Subcutaneous abdominal adipose tissue (tissue), 5 donors: Measurements from ENCODE around the gene TUBA3C.

ENCODE experiments used
- H3K27ac ChIP-seq: one replicate; pipeline ENCODE4 v1.7.0; 2013; ENCODE audit warnings: low read depth, mild to moderate bottlenecking, inconsistent platforms, low read length, moderate library complexity
- H3K27me3 ChIP-seq, 5 donors: one replicate each; pipeline ENCODE4 v1.7.0; 2013; ENCODE audit warnings: low read length in 5 of 5, inconsistent platforms in 1 of 5; ENCODE audit not compliant: control insufficient read depth in 5 of 5, insufficient read depth in 4 of 5
- H3K36me3 ChIP-seq, 5 donors: one replicate each; pipeline ENCODE4 v1.7.0; 2013; ENCODE audit warnings: low read length in 5 of 5; ENCODE audit not compliant: control insufficient read depth in 5 of 5, insufficient read depth in 5 of 5
- H3K4me1 ChIP-seq, 5 donors: one replicate each; pipeline ENCODE4 v1.7.0; 2013; ENCODE audit warnings: low read length in 5 of 5, mild to moderate bottlenecking in 3 of 5, moderate library complexity in 1 of 5; ENCODE audit not compliant: control insufficient read depth in 5 of 5, insufficient read depth in 5 of 5
- H3K4me3 ChIP-seq, 5 donors: one replicate each; pipeline ENCODE4 v1.7.0; 2013; ENCODE audit warnings: low read length in 5 of 5, low read depth in 1 of 5
- H3K9ac ChIP-seq, 5 donors: one replicate each; pipeline ENCODE4 v1.7.0; 2013; ENCODE audit warnings: low read length in 5 of 5, mild to moderate bottlenecking in 4 of 5, moderate library complexity in 3 of 5
- H3K9me3 ChIP-seq, 5 donors: one replicate each; pipeline ENCODE4 v1.7.0; 2013; ENCODE audit warnings: low read length in 5 of 5; ENCODE audit not compliant: control insufficient read depth in 5 of 5
- donor health status: healthy.
- donor health status: healthy.
- donor health status: healthy.
- donor health status: healthy.
- donor health status: healthy.

TUBA3C gene

GRCh38 chr13:19169496-19169895, 12.1 kb downstream of the TUBA3C start:
- H3K4me1 ChIP-seq = no peaks in the 10 kb centered on the region
- peaks cover 0 to 6% (median 0%) of the 10 kb centered on the region in 5 donors for H3K9me3 ChIP-seq
- H3K9ac ChIP-seq = no peak overlapping the region

GRCh38 chr13:19161308-19161707, 20.3 kb downstream of the TUBA3C start:
- peaks cover 0 to 20% (median 13%) of the 10 kb centered on the region in 5 donors for H3K9me3 ChIP-seq
- no peak overlapping the region for H3K9ac ChIP-seq
- no peaks in the 10 kb centered on the region for H3K36me3 ChIP-seq
- H3K27me3 ChIP-seq = no peaks in the 10 kb centered on the region
- H3K4me3 ChIP-seq = no peak overlapping the region
- no peaks in the 10 kb centered on the region for H3K4me1 ChIP-seq
- H3K27ac ChIP-seq = no peak overlapping the region

More at GRCh38 chr13:19169496-19169895, 12.1 kb downstream of the TUBA3C start:
- H3K27ac ChIP-seq = no peak overlapping the region
- H3K4me3 ChIP-seq = no peak overlapping the region
- H3K36me3 ChIP-seq = no peaks in the 10 kb centered on the region
- no peaks in the 10 kb centered on the region for H3K27me3 ChIP-seq

GRCh38 chr13:19159761-19160420, 21.7 kb downstream of the TUBA3C start:
- no peak overlapping the region for H3K27ac ChIP-seq
- H3K36me3 ChIP-seq = no peaks in the 10 kb centered on the region
- no peak overlapping the region for H3K9ac ChIP-seq
- no peaks in the 10 kb centered on the region for H3K27me3 ChIP-seq
- no peaks in the 10 kb centered on the region for H3K4me1 ChIP-seq
- peaks cover 0 to 17% (median 13%) of the 10 kb centered on the region in 5 donors for H3K9me3 ChIP-seq
- no peak overlapping the region for H3K4me3 ChIP-seq

- peaks cover 0 to 14% (median 10%) of the 10 kb centered on the region in 5 donors for H3K9me3 ChIP-seq
- H3K27ac ChIP-seq = no peak overlapping the region
- H3K36me3 ChIP-seq = no peaks in the 10 kb centered on the region
- H3K27me3 ChIP-seq = no peaks in the 10 kb centered on the region
- no peak overlapping the region for H3K9ac ChIP-seq
- no peak overlapping the region for H3K4me3 ChIP-seq
- H3K4me1 ChIP-seq = no peaks in the 10 kb centered on the region
Observed at GRCh38 chr13:19159181-19159580, 22.4 kb downstream of the TUBA3C start.

GRCh38 chr13:19158526-19159174, 23.0 kb downstream of the TUBA3C start:
- Histone ChIP-seq H3K9ac (no peak overlapping the region), H3K9me3 (peaks cover 0 to 10% (median 9%) of the 10 kb centered on the region in 5 donors), H3K27me3 (no peaks in the 10 kb centered on the region), H3K4me1 (no peaks in the 10 kb centered on the region), H3K27ac (no peak overlapping the region), H3K36me3 (no peaks in the 10 kb centered on the region), H3K4me3 (no peak overlapping the region)

GRCh38 chr13:19158006-19158405, 23.6 kb downstream of the TUBA3C start:
- Histone ChIP-seq H3K27me3 (no peaks in the 10 kb centered on the region), H3K4me3 (no peak overlapping the region), H3K9me3 (peaks cover 0 to 10% (median 9%) of the 10 kb centered on the region in 5 donors), H3K4me1 (no peaks in the 10 kb centered on the region), H3K9ac (no peak overlapping the region), H3K36me3 (no peaks in the 10 kb centered on the region), H3K27ac (no peak overlapping the region)

GRCh38 chr13:19157461-19157860, 24.2 kb downstream of the TUBA3C start:
- H3K36me3 ChIP-seq = no peaks in the 10 kb centered on the region
- H3K4me1 ChIP-seq = no peaks in the 10 kb centered on the region
- peaks cover 0 to 8% (median 3%) of the 10 kb centered on the region in 5 donors for H3K9me3 ChIP-seq

GRCh38 chr13:19156013-19156825, 25.4 kb downstream of the TUBA3C start:
- peaks cover 0 to 7% (median 6%) of the 10 kb centered on the region in 5 donors for H3K4me1 ChIP-seq
- H3K9ac ChIP-seq = no peak overlapping the region
- no peak overlapping the region for H3K4me3 ChIP-seq
- H3K36me3 ChIP-seq = no peaks in the 10 kb centered on the region
- peaks cover 0 to 8% (median under 1%) of the 10 kb centered on the region in 5 donors for H3K9me3 ChIP-seq
- H3K27ac ChIP-seq = no peak overlapping the region
- H3K27me3 ChIP-seq = no peaks in the 10 kb centered on the region

More at GRCh38 chr13:19157461-19157860, 24.2 kb downstream of the TUBA3C start:
- Histone ChIP-seq H3K9ac (no peak overlapping the region), H3K27ac (no peak overlapping the region), H3K27me3 (no peaks in the 10 kb centered on the region), H3K4me3 (no peak overlapping the region)

- Histone ChIP-seq H3K9ac (no peak overlapping the region), H3K9me3 (peaks cover 0 to 8% (median 0%) of the 10 kb centered on the region in 5 donors), H3K4me3 (no peak overlapping the region), H3K27ac (no peak overlapping the region), H3K36me3 (no peaks in the 10 kb centered on the region), H3K4me1 (peaks cover 0 to 15% (median 14%) of the 10 kb centered on the region in 5 donors), H3K27me3 (no peaks in the 10 kb centered on the region)
Observed at GRCh38 chr13:19155321-19155861, 26.2 kb downstream of the TUBA3C start.
